RWPE1 (cell line): ENCODE data around the gene PDGFRB.
A peak's percentile ranks its signal among the peaks of the same experiment; 100 is the strongest.

Experiments used
- CTCF ChIA-PET: fragments of 350-600 bp; sonication (Branson Sonifier 250); formaldehyde crosslinking; extraction: SDS; loops from one replicate; lab custom pipeline; 2021; lab: Yijun Ruan, JAX
- POLR2A ChIA-PET: fragments of 400-600 bp; formaldehyde crosslinking; extraction: SDS; loops from one replicate; lab custom pipeline; 2020; ENCODE audit warnings: antibody characterized with exemption; ENCODE audit not compliant: low non-redundant PET; lab: Yijun Ruan, JAX
- DNase-seq: peaks from one replicate; pipeline ENCODE4 v3.0.0; 2012; ENCODE audit warnings: low spot score
- H3K27ac ChIP-seq: fragments of 450-650 bp; 2 replicates; pipeline ENCODE4 v1.5.1; 2017
- TF ChIP-seq, protein P1 (sequence below): fragments of 450-650 bp; conservative IDR thresholded peaks from 2 replicates; pipeline ENCODE4 v1.5.1; 2017; ENCODE audit warnings: low read depth, mild to moderate bottlenecking

The PDGFRB gene

GRCh38 chr5:150166650-150167511, 11.2 kb upstream of the PDGFRB start, which contains the start of gene CDX1:
TSS of gene CDX1 (plus strand) at chr5:150166778. CDS start at chr5:150166877, 99 bp downstream.
- ChIA-PET CTCF (no interaction called here), POLR2A (no interaction called here)
- H3K27ac ChIP-seq = no peak within 1 kb of the TSS
- TF ChIP-seq, protein P1, sequence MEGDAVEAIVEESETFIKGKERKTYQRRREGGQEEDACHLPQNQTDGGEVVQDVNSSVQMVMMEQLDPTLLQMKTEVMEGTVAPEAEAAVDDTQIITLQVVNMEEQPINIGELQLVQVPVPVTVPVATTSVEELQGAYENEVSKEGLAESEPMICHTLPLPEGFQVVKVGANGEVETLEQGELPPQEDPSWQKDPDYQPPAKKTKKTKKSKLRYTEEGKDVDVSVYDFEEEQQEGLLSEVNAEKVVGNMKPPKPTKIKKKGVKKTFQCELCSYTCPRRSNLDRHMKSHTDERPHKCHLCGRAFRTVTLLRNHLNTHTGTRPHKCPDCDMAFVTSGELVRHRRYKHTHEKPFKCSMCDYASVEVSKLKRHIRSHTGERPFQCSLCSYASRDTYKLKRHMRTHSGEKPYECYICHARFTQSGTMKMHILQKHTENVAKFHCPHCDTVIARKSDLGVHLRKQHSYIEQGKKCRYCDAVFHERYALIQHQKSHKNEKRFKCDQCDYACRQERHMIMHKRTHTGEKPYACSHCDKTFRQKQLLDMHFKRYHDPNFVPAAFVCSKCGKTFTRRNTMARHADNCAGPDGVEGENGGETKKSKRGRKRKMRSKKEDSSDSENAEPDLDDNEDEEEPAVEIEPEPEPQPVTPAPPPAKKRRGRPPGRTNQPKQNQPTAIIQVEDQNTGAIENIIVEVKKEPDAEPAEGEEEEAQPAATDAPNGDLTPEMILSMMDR = no peak
- DNase-seq = no peak

- ChIA-PET POLR2A (interaction anchor here (0.6 kb wide), 1 partner anchor 104 kb away, joined by 3 read pairs; no protein-coding TSS in a partner anchor), CTCF (interaction anchor here (0.6 to 1.5 kb wide), 3 partner anchors 34 to 52 kb away, joined by 3 to 9 read pairs (median 3); no protein-coding TSS in a partner anchor)
- DNase-seq = no peak
- no peak overlapping the region for H3K27ac ChIP-seq
- TF ChIP-seq, protein P1 = no peak
Measured at GRCh38 chr5:150166037-150166649, 10.5 kb upstream of the PDGFRB start.

GRCh38 chr5:150164211-150164980, 8.8 kb upstream of the PDGFRB start:
- DNase-seq = no peak
- H3K27ac ChIP-seq = peak overlapping the region; percentile 3
- POLR2A ChIA-PET = no interaction called here
- TF ChIP-seq, protein P1 = no peak
- CTCF ChIA-PET = interaction anchor here (0.6 to 1.5 kb wide), 3 partner anchors 54 to 186 kb away, joined by 3 to 9 read pairs (median 4); no protein-coding TSS in a partner anchor

DNA sequence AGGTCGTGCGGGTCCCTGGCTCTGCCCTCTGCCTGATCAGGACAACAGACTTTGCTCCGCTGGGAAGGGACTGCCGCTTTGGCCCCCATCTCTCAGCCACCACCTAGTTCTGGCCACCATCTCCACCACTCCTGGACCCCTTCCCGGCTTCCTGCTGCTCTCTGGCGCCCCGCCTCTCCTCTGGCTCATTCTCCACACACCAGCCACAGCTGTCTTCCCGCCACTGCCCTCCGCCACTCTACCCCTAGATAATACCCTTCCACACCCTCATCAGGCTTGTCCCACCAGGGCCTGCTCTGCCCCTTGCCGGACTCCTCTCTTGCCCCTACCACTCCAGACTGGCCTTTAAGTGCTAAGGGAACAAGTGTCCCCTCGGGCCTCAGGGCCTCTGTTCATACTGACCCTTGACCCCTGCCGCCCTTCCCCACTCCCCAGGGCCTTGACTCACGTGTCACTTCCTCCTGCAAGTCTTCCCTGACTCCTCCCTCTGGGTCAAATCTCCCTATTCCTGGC, 8.0 kb upstream of the PDGFRB start:
- DNase-seq = no peak
- POLR2A ChIA-PET = no interaction called here
- CTCF ChIA-PET = interaction anchor here (0.5 to 1.0 kb wide), 3 partner anchors 10 to 228 kb away, joined by 3 to 4 read pairs (median 4); no protein-coding TSS in a partner anchor
- TF ChIP-seq, protein P1 = no peak
- H3K27ac ChIP-seq = no peak overlapping the region

DNA sequence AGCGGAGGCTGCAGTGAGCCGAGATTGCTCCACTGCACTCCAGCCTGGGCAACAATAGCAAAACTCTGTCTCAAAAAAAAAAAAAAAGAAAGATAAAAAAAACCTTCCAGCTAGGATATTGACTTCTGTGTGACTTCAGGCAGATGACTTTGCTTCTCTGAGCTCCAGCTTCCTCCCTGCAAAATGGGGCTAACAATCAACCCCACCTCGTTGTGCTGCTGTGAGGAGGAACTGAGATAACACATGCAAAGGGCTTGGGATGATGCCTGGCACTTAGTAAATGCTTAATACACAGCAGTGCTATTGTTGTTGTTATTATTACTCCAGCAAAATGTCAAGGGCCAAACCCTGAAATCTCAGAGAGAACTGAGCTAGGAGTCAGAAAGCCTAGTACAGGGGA, 7.4 kb upstream of the PDGFRB start:
- no peak overlapping the region for H3K27ac ChIP-seq
- CTCF ChIA-PET = interaction anchor here (0.5 to 1.6 kb wide), 7 partner anchors 9 to 629 kb away, joined by 3 to 4 read pairs (median 3); no protein-coding TSS in a partner anchor
- TF ChIP-seq, protein P1 = no peak
- no peak for DNase-seq
- POLR2A ChIA-PET = no interaction called here
